K562 (cell line): ENCODE data around the gene ARL5C. TPM values are rescaled to one million over a fixed set of nuclear protein-coding genes. Genes with fewer than 3 reads are reported as not detected.

Source experiments
- ATAC-seq: fragments of 200-7000 bp; cut with Tn5 transposase; 3 replicates; pipeline ENCODE4 v1.9.1; 2020; ENCODE audit warnings: moderate library complexity
- BruUV-seq: library from RNA; stranded (reverse); fragments of 400-500 nt; replicated peaks from 2 replicates; lab custom pipeline; 2021; lab: Mats Ljungman, UMichigan
- CTCF ChIA-PET: fragments of 300-600 bp; formaldehyde crosslinking; extraction: SDS; loops from one replicate; lab custom pipeline; 2021; ENCODE audit warnings: low intra/inter-chr PET ratio; lab: Yijun Ruan, JAX
- POLR2A ChIA-PET: fragments of 300-600, 350-650 bp; sonication (Branson Sonifier 250); formaldehyde crosslinking; extraction: SDS; loops from one replicate; lab custom pipeline; 2021; ENCODE audit warnings: antibody characterized with exemption, inconsistent platforms; lab: Yijun Ruan, JAX
- DNase-seq, 4 experiments: peaks; one replicate each; pipeline versions ENCODE4 v3.0.0 to v3.0.0-alpha.2; 2011 to 2018; ENCODE audit warnings: low spot score in 3 of 4, mixed read lengths in 3 of 4; ENCODE audit errors: extremely low read depth in 1 of 4
- FAIRE-seq: peaks from 2 replicates; lab custom pipeline; 2011; peaks lifted over from hg19 to GRCh38; lab: Jason Lieb, UNC
- H2AFZ ChIP-seq: 2 replicates; pipeline ENCODE4 v1.6.0; 2011; ENCODE audit warnings: low read depth, low read length, control low read depth, inconsistent platforms
- H3K27ac ChIP-seq: fragments of 200-600 bp; 3 replicates; pipeline ENCODE4 v1.8.0; 2011; ENCODE audit warnings: low read depth, mild to moderate bottlenecking, control low read depth, inconsistent platforms, low read length, moderate library complexity, mixed read lengths; ENCODE audit errors: extremely low read depth
- H3K27me3 ChIP-seq, 2 experiments: fragments of 300-600 bp in 1 of 2; 2 replicates in 1 of 2; 3 replicates in 1 of 2; pipeline versions ENCODE4 v1.6.0 to v1.8.0; 2011; ENCODE audit warnings: inconsistent platforms in 2 of 2, low read length in 2 of 2, mild to moderate bottlenecking in 1 of 2, mixed read lengths in 1 of 2, moderate library complexity in 1 of 2; ENCODE audit not compliant: control insufficient read depth in 2 of 2, insufficient read depth in 2 of 2
- H3K36me3 ChIP-seq: fragments of 300-600 bp; 3 replicates; pipeline ENCODE4 v1.8.0; 2011; ENCODE audit warnings: mild to moderate bottlenecking, low read length, inconsistent platforms; ENCODE audit not compliant: control insufficient read depth, insufficient read depth
- H3K4me1 ChIP-seq, 2 experiments: fragments of 200-600 bp in 1 of 2; replicated peaks in 1 of 2; 2 replicates in 1 of 2; 3 replicates in 1 of 2; pipeline versions ENCODE4 v1.5.1 to v1.8.0; 2011; ENCODE audit warnings: inconsistent platforms in 2 of 2, low read length in 2 of 2, mild to moderate bottlenecking in 1 of 2, mixed read lengths in 1 of 2, moderate library complexity in 1 of 2; ENCODE audit not compliant: control insufficient read depth in 2 of 2, insufficient read depth in 2 of 2
- H3K4me2 ChIP-seq: 2 replicates; pipeline ENCODE4 v1.6.1; 2011; ENCODE audit warnings: low read length, control low read depth, inconsistent platforms, mixed read lengths; ENCODE audit not compliant: insufficient read depth
- H3K4me3 ChIP-seq: fragments of 200-600 bp; sonication (generic), shearing (Covaris generic); 2 replicates; pipeline ENCODE4 v1.5.1; 2016; ENCODE audit warnings: control low read depth, inconsistent platforms
- H3K79me2 ChIP-seq: fragments of 200-600 bp; 3 replicates; pipeline ENCODE4 v1.8.0; 2011; ENCODE audit warnings: low read length, inconsistent platforms; ENCODE audit not compliant: control insufficient read depth, insufficient read depth
- H3K9ac ChIP-seq, 2 experiments: 2 replicates each; pipeline versions ENCODE4 v1.6.0 to v1.6.1; 2011; ENCODE audit warnings: low read depth in 2 of 2, low read length in 2 of 2, control low read depth in 1 of 2, inconsistent platforms in 1 of 2, mild to moderate bottlenecking in 1 of 2, mixed read lengths in 1 of 2; ENCODE audit not compliant: insufficient read depth in 1 of 2
- H3K9me1 ChIP-seq: one replicate; pipeline ENCODE4 v1.6.0; 2011; ENCODE audit warnings: inconsistent platforms, mild to moderate bottlenecking, low read length, moderate library complexity; ENCODE audit not compliant: control insufficient read depth, insufficient read depth
- H3K9me3 ChIP-seq: replicated peaks from 2 replicates; pipeline ENCODE4 v1.5.1; 2011; ENCODE audit warnings: low read depth, low read length, inconsistent platforms; ENCODE audit not compliant: control insufficient read depth, insufficient read depth
- H4K20me1 ChIP-seq: replicated peaks from 2 replicates; pipeline ENCODE4 v1.6.1; 2011; ENCODE audit warnings: low read length, inconsistent platforms, mixed read lengths; ENCODE audit not compliant: control insufficient read depth, insufficient read depth
- BHLHE40 ChIP-seq: IDR thresholded peaks from 2 replicates; pipeline ENCODE4 v1.6.1; 2011; ENCODE audit warnings: low read length, improper control_type of control experiment
- CAMTA2 ChIP-seq: fragments of 250-450 bp; sonication (Bioruptor Pico); conservative IDR thresholded peaks from 2 replicates; pipeline ENCODE4 v1.5.1; 2022
- ELK1 ChIP-seq: sonication (generic); formaldehyde crosslinking; IDR thresholded peaks from 2 replicates; pipeline ENCODE4 v1.8.1; 2022; ENCODE audit warnings: missing genetic modification reagents
- KLF16 ChIP-seq: IDR thresholded peaks from 2 replicates; pipeline ENCODE4 v1.6.1; 2016; ENCODE audit warnings: antibody characterized with exemption
- MAX ChIP-seq: sonication (generic); formaldehyde crosslinking; IDR thresholded peaks from 2 replicates; pipeline ENCODE4 v1.9.0; 2022; ENCODE audit warnings: mild to moderate bottlenecking, missing genetic modification reagents
- MXI1 ChIP-seq: IDR thresholded peaks from 2 replicates; pipeline ENCODE4 v1.6.1; 2011; ENCODE audit warnings: low read depth, mild to moderate bottlenecking, improper control_type of control experiment, low read length
- NFIC ChIP-seq: fragments of 450-650 bp; IDR thresholded peaks from 2 replicates; pipeline ENCODE4 v1.6.1; 2017; ENCODE audit warnings: mild to moderate bottlenecking, inconsistent platforms
- PBX2 ChIP-seq, 2 experiments: IDR thresholded peaks in 1 of 2; conservative IDR thresholded peaks in 1 of 2; 2 replicates each; pipeline ENCODE4 v1.6.1; 2016; ENCODE audit warnings: low read depth in 2 of 2, mild to moderate bottlenecking in 1 of 2, missing compliant biosample characterization in 1 of 2, missing genetic modification characterization in 1 of 2, moderate library complexity in 1 of 2
- SMAD3 ChIP-seq: fragments of 450-650 bp; formaldehyde crosslinking; conservative IDR thresholded peaks from 2 replicates; pipeline ENCODE4 v1.4.0; 2020; ENCODE audit warnings: mild to moderate bottlenecking
- TAF1 ChIP-seq: IDR thresholded peaks from 2 replicates; pipeline ENCODE4 v1.6.1; 2011; ENCODE audit warnings: mild to moderate bottlenecking, low read length, moderate library complexity; ENCODE audit not compliant: insufficient read depth, control insufficient read depth, severe bottlenecking; ENCODE audit errors: extremely low read depth
- YBX1 ChIP-seq: fragments of 450-650 bp; IDR thresholded peaks from 2 replicates; pipeline ENCODE4 v1.7.1; 2016; ENCODE audit warnings: mild to moderate bottlenecking
- ZFP1 ChIP-seq: fragments of 450-650 bp; formaldehyde crosslinking; IDR thresholded peaks from 2 replicates; pipeline ENCODE4 v1.4.0; 2020; ENCODE audit warnings: mild to moderate bottlenecking, mixed read lengths
- ZNF121 ChIP-seq: sonication (generic); formaldehyde crosslinking; conservative IDR thresholded peaks from 2 replicates; pipeline ENCODE4 v1.8.0; 2022; ENCODE audit warnings: missing genetic modification reagents
- ZNF311 ChIP-seq: fragments of 250-450 bp; sonication (Bioruptor Pico); IDR thresholded peaks from 2 replicates; pipeline ENCODE4 v1.4.0; 2020; ENCODE audit warnings: mild to moderate bottlenecking, moderate library complexity
- ZNF57 ChIP-seq: fragments of 450-650 bp; formaldehyde crosslinking; IDR thresholded peaks from 2 replicates; pipeline ENCODE4 v1.4.0; 2020; ENCODE audit warnings: mild to moderate bottlenecking, moderate library complexity
- ZNF586 ChIP-seq: fragments of 450-650 bp; formaldehyde crosslinking; conservative IDR thresholded peaks from 2 replicates; pipeline ENCODE4 v1.4.0; 2020; ENCODE audit warnings: mild to moderate bottlenecking, moderate library complexity
- WGBS: fragments of 100-300 bp; shearing (Covaris generic); methylation state at CpG from one replicate; pipeline ENCODE4 v1.1.6; 2016; ENCODE audit warnings: low coverage, mixed read lengths; ENCODE audit not compliant: insufficient coverage; ENCODE audit errors: missing lambda C conversion rate; 5-methylcytosine and 5-hydroxymethylcytosine counted together
- in situ Hi-C: fragments of 300-500 bp; cut with MboI; formaldehyde crosslinking; loops from 4 replicates; pipeline ENCODE4 v1.15.0; 2018; ENCODE audit warnings: inconsistent platforms, mixed read lengths
- intact Hi-C: fragments of 100-400 bp; cut with micrococcal nuclease; formaldehyde crosslinking; loops from 2 replicates; pipeline ENCODE4 v1.14.2; 2022
- polyA plus RNA-seq, 8 experiments: library from polyadenylated mRNA; depleted of rRNA in 4 of 8; stranded (reverse) in 5 of 8; unstranded in 3 of 8; fragments of >200 nt; fragmentation: Nextera tagmentation in 2 of 8; fragmentation: Illumina TruSeq in 1 of 8; extraction: Ambion mirVana in 2 of 8; extraction: Trizol in 1 of 8; gene quantifications; 2 replicates each; pipeline versions ENCODE4 v1.2.1 to v1.2.3, GENCODE V29; 2011 to 2014; ENCODE audit warnings: inconsistent platforms in 1 of 8, missing spikeins in 1 of 8
- total RNA-seq, 7 experiments: library from RNA; depleted of rRNA in 6 of 7; stranded (reverse); fragments of >200 nt in 6 of 7; fragmentation: Illumina TruSeq in 2 of 7; extraction: Trizol in 2 of 7; gene quantifications; 2 replicates each; pipeline versions ENCODE4 v1.2.1 to v1.2.3, GENCODE V29; 2011 to 2021; ENCODE audit warnings: low replicate concordance in 1 of 7
- TF ChIP-seq, protein P1 (sequence below): fragments of 200-400 bp; formaldehyde crosslinking; IDR thresholded peaks from 2 replicates; pipeline ENCODE4 v1.6.1; 2017; ENCODE audit warnings: mild to moderate bottlenecking, low read depth, low read length, moderate library complexity

The ARL5C gene
- total and polyA plus RNA-seq, 9 of the 15 experiments (the other 6 are each of a cell fraction or from before 2014, with no cell fraction given) = not detected

DNA sequence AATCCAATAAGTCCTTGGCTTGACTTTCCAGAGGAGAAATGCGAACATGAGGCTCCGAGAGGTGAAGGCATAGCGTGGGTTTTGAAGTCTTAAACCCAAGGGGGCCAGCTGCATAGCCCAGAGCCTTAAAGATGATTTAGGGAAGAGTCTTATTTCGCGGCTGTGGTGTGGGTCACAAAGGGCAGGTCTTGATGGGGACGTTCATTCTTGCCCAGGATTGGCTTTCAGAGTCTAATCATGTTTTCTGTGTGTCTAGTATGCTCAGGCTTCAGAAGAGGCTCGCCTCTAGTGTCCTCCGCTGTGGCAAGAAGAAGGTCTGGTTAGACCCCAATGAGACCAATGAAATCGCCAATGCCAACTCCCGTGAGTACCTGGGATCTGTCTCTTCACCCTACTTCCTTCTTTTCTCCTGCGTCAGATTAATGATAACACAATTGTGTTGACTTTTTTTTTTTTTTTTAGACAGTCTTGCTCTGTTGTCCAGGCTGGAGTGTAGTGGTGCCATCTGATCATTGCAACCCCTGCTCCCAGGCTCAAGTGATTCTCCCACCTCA lies 35.1 kb upstream of the ARL5C start:
- POLR2A ChIA-PET = interaction anchor here (0.6 to 1.5 kb wide), 3 partner anchors 22 to 358 kb away, joined by 3 to 4 read pairs (median 4); no protein-coding TSS in a partner anchor
- Histone ChIP-seq H3K36me3 (peaks cover 46% of the 10 kb centered on the region), H3K4me2 (peak overlapping the region; percentile 92), H3K27ac (peak overlapping the region; percentile 99), H3K9me1 (no peaks in the 10 kb centered on the region), H3K9ac (peak overlapping the region; percentile 98 to 99), H3K4me1 (peaks cover 32 to 34% of the 10 kb centered on the region in 2 experiments; a peak in 4 of 5 replicates), H2AFZ (no peak overlapping the region), H4K20me1 (peaks cover 12% of the 10 kb centered on the region), H3K9me3 (no peaks in the 10 kb centered on the region), H3K4me3 (peak overlapping the region; percentile 73), H3K27me3 (no peaks in the 10 kb centered on the region), H3K79me2 (peaks cover 43% of the 10 kb centered on the region)
- ATAC-seq (no peak), DNase-seq (peak in 1 of 4 experiments; percentile 32), FAIRE-seq (no peak)
- WGBS = 2% methylated on average over 11 of the region's 11 CpGs
- CTCF ChIA-PET = no interaction called here
- intact Hi-C loops = no loop called here
- BruUV-seq = no TSS peak
- in situ Hi-C loops = no loop called here
- TF ChIP-seq, protein P1, sequence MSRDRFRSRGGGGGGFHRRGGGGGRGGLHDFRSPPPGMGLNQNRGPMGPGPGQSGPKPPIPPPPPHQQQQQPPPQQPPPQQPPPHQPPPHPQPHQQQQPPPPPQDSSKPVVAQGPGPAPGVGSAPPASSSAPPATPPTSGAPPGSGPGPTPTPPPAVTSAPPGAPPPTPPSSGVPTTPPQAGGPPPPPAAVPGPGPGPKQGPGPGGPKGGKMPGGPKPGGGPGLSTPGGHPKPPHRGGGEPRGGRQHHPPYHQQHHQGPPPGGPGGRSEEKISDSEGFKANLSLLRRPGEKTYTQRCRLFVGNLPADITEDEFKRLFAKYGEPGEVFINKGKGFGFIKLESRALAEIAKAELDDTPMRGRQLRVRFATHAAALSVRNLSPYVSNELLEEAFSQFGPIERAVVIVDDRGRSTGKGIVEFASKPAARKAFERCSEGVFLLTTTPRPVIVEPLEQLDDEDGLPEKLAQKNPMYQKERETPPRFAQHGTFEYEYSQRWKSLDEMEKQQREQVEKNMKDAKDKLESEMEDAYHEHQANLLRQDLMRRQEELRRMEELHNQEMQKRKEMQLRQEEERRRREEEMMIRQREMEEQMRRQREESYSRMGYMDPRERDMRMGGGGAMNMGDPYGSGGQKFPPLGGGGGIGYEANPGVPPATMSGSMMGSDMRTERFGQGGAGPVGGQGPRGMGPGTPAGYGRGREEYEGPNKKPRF = no peak
- TF ChIP-seq MXI1 (0 out of 2 replicates have a peak, but pooled peaks have one; percentile 19), ZNF586 (CRISPR knock-in tag) (no peak), MAX (CRISPR knock-in tag) (no peak), SMAD3 (CRISPR knock-in tag) (no peak), ELK1 (CRISPR knock-in tag) (no peak), ZNF57 (CRISPR knock-in tag) (no peak), NFIC (peak; percentile 5; the same call in 1 of the 2 replicates), KLF16 (no peak), ZNF311 (CRISPR knock-in tag) (no peak), ZNF121 (CRISPR knock-in tag) (peak; percentile 62), TAF1 (no peak), YBX1 (no peak), ZFP1 (CRISPR knock-in tag) (no peak), CAMTA2 (no peak), BHLHE40 (no peak), PBX2 (CRISPR knock-in tag; IDR thresholded peaks at IDR 0.05; ENCODE audit: low read depth) (no peak), PBX2 (tag; conservative IDR thresholded peaks at IDR 0.05; ENCODE audit: low read depth) (no peak)
